ENCODE data around the gene ANKRD65. TPM values are rescaled to one million over a fixed set of nuclear protein-coding genes. Genes with fewer than 3 reads are reported as not detected.

Gene ANKRD65
- total RNA-seq, 1 experiment from 2014 or later = 1.4 TPM

DNA sequence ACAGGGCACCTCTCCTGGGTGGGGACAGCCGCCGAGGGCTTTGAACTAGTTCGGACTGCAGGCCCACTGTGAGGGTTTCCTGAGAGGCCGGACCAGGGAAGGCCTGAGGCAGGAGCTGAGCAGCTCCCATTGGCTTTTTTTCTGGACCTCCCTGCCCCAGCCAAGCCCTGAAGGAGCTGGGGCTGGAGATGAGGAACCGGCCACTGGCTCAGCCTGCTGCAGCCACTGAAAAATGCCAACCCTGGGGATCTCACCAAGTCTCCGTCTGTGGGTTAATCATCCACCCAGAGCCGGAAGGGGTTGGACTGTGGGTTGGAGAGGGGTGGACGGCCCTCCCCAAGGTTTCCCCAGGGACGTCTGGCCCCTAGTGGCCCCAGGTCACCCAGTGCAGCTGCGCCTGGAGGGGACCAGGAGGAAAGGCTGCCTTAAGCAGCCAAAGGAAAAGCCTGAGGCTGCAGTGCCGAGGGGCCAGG is 16.9 kb upstream of the ANKRD65 start:
- Mint-ChIP-seq H3K4me1 (ENCODE audit: insufficient read depth, unreplicated experiment) (no peaks in the 10 kb centered on the region), H3K27ac (ENCODE audit: low read depth, unreplicated experiment) (no peak overlapping the region), H3K27me3 (ENCODE audit: insufficient read depth, unreplicated experiment) (no peaks in the 10 kb centered on the region), H3K36me3 (ENCODE audit: insufficient read depth, unreplicated experiment) (no peaks in the 10 kb centered on the region), H3K9me3 (ENCODE audit: unreplicated experiment) (no peaks in the 10 kb centered on the region), H3K4me3 (ENCODE audit: unreplicated experiment) (no peak overlapping the region)
- TF ChIP-seq, protein P1, sequence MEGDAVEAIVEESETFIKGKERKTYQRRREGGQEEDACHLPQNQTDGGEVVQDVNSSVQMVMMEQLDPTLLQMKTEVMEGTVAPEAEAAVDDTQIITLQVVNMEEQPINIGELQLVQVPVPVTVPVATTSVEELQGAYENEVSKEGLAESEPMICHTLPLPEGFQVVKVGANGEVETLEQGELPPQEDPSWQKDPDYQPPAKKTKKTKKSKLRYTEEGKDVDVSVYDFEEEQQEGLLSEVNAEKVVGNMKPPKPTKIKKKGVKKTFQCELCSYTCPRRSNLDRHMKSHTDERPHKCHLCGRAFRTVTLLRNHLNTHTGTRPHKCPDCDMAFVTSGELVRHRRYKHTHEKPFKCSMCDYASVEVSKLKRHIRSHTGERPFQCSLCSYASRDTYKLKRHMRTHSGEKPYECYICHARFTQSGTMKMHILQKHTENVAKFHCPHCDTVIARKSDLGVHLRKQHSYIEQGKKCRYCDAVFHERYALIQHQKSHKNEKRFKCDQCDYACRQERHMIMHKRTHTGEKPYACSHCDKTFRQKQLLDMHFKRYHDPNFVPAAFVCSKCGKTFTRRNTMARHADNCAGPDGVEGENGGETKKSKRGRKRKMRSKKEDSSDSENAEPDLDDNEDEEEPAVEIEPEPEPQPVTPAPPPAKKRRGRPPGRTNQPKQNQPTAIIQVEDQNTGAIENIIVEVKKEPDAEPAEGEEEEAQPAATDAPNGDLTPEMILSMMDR (IDR thresholded peaks at IDR 0.05; ENCODE audit: unreplicated experiment) = no peak
- POLR2A ChIA-PET = interaction anchor here (0.6 to 2.3 kb wide), 2 partner anchors 30 to 475 kb away, joined by 3 to 5 read pairs; partner anchors contain the start of gene MRPL20
- intact Hi-C loops (cut with micrococcal nuclease) = no loop called here
- CTCF ChIA-PET = interaction anchor here (0.6 kb wide), 1 partner anchor 212 kb away, joined by 3 read pairs; no protein-coding TSS in a partner anchor
- DNase-seq (ENCODE audit: unreplicated experiment) = no peak
- BruUV-seq (replicated peaks) = no TSS peak

DNA sequence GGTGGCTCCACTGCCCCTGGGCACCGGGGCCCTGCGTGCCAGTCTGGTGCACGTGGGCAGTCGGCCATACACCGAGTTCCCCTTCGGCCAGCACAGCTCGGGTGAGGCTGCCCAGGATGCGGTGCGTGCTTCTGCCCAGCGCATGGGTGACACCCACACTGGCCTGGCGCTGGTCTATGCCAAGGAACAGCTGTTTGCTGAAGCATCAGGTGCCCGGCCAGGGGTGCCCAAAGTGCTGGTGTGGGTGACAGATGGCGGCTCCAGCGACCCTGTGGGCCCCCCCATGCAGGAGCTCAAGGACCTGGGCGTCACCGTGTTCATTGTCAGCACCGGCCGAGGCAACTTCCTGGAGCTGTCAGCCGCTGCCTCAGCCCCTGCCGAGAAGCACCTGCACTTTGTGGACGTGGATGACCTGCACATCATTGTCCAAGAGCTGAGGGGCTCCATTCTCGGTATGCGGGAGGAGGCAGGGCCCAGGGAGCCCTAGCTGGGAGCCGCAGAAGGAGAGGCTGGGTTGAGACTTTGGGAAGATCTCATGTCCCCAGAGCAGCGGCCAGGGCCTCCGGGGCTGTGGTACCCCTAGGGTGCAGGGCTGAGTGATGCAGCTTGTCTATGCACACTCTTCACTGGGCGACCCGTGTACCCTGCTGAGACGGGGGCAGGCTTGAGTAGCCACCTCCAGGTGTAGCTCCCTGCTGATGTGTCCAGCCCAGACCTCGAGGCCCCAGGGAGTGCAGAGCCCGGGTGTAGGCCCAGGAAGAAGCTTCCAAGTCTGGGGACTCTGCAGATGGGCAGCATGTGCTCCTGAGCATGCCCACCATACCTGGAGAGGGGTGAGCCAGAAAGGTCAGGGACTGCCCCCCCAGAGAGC is 16.2 kb upstream of the ANKRD65 start:
- TF ChIP-seq, protein P1 (IDR thresholded peaks at IDR 0.05; ENCODE audit: unreplicated experiment) = no peak
- intact Hi-C loops (cut with micrococcal nuclease) = no loop called here
- BruUV-seq (replicated peaks) = no TSS peak
- Mint-ChIP-seq H3K27me3 (ENCODE audit: insufficient read depth, unreplicated experiment) (no peaks in the 10 kb centered on the region), H3K36me3 (ENCODE audit: insufficient read depth, unreplicated experiment) (no peaks in the 10 kb centered on the region), H3K27ac (ENCODE audit: low read depth, unreplicated experiment) (no peak overlapping the region), H3K4me1 (ENCODE audit: insufficient read depth, unreplicated experiment) (no peaks in the 10 kb centered on the region), H3K4me3 (ENCODE audit: unreplicated experiment) (no peak overlapping the region), H3K9me3 (ENCODE audit: unreplicated experiment) (no peaks in the 10 kb centered on the region)
- ChIA-PET CTCF (interaction anchor here (0.7 kb wide), 1 partner anchor 14 kb away, joined by 4 read pairs; no protein-coding TSS in a partner anchor), POLR2A (interaction anchor here (0.6 to 2.3 kb wide), 2 partner anchors 24 to 30 kb away, joined by 4 to 5 read pairs; partner anchors contain the start of gene MRPL20)
- DNase-seq (ENCODE audit: unreplicated experiment) = no peak

DNA sequence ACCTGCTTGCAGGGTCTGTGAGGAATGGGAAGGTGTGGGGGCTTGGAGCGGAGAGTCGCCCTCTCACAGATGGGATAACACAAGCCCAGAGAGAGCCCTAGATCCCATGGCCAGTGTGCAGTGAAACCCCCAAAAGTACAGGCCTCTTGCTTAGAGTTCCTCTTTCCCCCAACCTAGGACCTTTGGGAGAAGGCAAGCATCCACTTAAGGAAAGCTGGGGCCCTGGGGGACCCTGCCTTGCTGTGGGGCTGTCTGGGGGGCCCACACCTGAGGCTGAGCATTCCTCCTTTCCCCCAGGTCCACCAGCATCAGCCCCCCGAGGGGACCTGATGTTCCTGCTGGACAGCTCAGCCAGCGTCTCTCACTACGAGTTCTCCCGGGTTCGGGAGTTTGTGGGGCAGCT is 15.6 kb upstream of the ANKRD65 start:
- no peak for DNase-seq (ENCODE audit: unreplicated experiment)
- ChIA-PET CTCF (no interaction called here), POLR2A (interaction anchor here (2.3 kb wide), 1 partner anchor 29 kb away, joined by 5 read pairs; the partner anchor contains the start of gene MRPL20)
- no peak overlapping the region for H3K27ac Mint-ChIP-seq (ENCODE audit: low read depth, unreplicated experiment)
- peak overlapping the region; percentile 29 for H3K4me3 Mint-ChIP-seq (ENCODE audit: unreplicated experiment)
- H3K4me1 Mint-ChIP-seq (ENCODE audit: insufficient read depth, unreplicated experiment) = no peaks in the 10 kb centered on the region
- no peaks in the 10 kb centered on the region for H3K9me3 Mint-ChIP-seq (ENCODE audit: unreplicated experiment)
- TF ChIP-seq, protein P1 (IDR thresholded peaks at IDR 0.05; ENCODE audit: unreplicated experiment) = no peak
- no TSS peak for BruUV-seq (replicated peaks)
- no peaks in the 10 kb centered on the region for H3K36me3 Mint-ChIP-seq (ENCODE audit: insufficient read depth, unreplicated experiment)
- intact Hi-C loops (cut with micrococcal nuclease) = no loop called here
- no peaks in the 10 kb centered on the region for H3K27me3 Mint-ChIP-seq (ENCODE audit: insufficient read depth, unreplicated experiment)

DNA sequence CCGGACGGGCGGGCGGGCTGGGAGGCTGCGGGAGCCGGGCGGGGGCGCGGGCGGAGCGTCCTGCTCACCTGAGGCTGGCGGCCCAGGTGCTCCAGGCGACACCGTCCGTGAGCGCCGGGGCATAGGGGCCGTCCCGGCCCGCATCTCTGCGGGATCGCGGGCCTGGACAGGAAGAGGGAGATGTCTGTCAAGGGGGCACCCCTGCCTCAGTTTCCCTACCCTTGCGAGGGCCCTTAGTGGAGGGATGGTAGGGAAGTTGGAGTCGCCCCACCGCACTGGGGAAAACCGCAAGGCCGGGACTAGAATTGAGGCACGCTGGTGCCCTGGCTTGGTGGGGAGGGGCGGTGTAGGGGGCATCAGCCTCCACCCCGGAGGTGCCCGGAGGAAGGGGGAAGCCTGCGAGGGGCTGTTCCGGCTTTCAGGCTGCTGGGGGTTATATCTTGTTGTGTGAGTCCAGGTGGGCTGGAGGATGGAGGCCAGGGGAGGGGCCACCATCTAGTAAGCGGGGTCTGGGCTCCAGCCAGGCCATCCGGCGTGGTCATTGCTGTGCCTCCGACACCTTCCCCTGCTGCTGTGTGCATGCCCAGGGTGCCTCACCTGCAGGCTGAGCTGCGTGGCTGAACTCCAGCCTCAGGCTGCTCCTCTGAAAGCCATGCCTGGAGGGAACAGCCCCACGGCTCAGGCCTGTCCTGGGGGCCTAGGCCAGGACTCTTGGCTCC is 15.0 kb upstream of the ANKRD65 start:
- H3K27me3 Mint-ChIP-seq (ENCODE audit: insufficient read depth, unreplicated experiment) = no peaks in the 10 kb centered on the region
- H3K4me1 Mint-ChIP-seq (ENCODE audit: insufficient read depth, unreplicated experiment) = no peaks in the 10 kb centered on the region
- no TSS peak for BruUV-seq (replicated peaks)
- POLR2A ChIA-PET = no interaction called here
- intact Hi-C loops (cut with micrococcal nuclease) = no loop called here
- TF ChIP-seq, protein P1 (IDR thresholded peaks at IDR 0.05; ENCODE audit: unreplicated experiment) = no peak
- DNase-seq (ENCODE audit: unreplicated experiment) = no peak
- CTCF ChIA-PET = no interaction called here
- peak overlapping the region; percentile 29 for H3K4me3 Mint-ChIP-seq (ENCODE audit: unreplicated experiment)
- no peaks in the 10 kb centered on the region for H3K36me3 Mint-ChIP-seq (ENCODE audit: insufficient read depth, unreplicated experiment)
- H3K9me3 Mint-ChIP-seq (ENCODE audit: unreplicated experiment) = no peaks in the 10 kb centered on the region
- H3K27ac Mint-ChIP-seq (ENCODE audit: low read depth, unreplicated experiment) = no peak overlapping the region
